Measurements from ENCODE around the gene SAP130. TPM values are rescaled to one million over a fixed set of nuclear protein-coding genes. Genes with fewer than 3 reads are reported as not detected.

Gene SAP130
- total and polyA plus RNA-seq, 2 of the 8 experiments (the other 6 are each of a cell fraction or from before 2014, with no cell fraction given): 51.4 to 54.3 TPM

DNA sequence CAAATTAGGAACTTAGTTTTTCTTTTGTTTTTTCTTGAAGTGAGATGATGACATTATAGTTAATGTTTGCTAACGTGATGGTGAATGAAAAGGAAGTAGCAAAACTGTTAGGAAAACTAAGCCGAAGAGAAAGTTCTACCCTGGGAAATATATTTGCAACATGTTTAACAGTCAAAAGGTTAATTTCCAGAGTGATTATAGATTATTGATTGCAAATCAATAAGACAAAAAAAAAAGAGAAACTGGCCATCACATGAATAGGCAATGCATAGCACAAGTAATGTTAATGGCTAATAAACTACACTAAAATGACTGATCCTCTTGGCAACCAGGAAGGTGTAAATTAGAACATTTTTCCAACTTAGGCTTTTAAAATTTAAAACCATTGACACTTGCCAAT is 116.1 kb downstream of the SAP130 start:
- Histone ChIP-seq H4K20me1 (replicated peaks in 1 of 2; ENCODE audit: control insufficient read depth in 1 of 2, insufficient read depth in 2 of 2, low read length in 2 of 2) (no peaks in the 10 kb centered on the region), H2BK12ac (ENCODE audit: low read depth, low read length) (no peak overlapping the region), H2AK5ac (ENCODE audit: low read depth, low read length) (no peak overlapping the region), H2BK20ac (ENCODE audit: low read length) (no peak overlapping the region), H3K9me3 (ENCODE audit: insufficient read depth in 2 of 2, low read depth in 1 of 2, low read length in 1 of 2) (no peaks in the 10 kb centered on the region), H4K8ac (ENCODE audit: extremely low read depth, insufficient read depth, low read length) (no peak overlapping the region), H3K56ac (replicated peaks; ENCODE audit: insufficient read length, low read depth, low read length) (no peak overlapping the region), H3K79me2 (ENCODE audit: control insufficient read depth in 1 of 2, insufficient read depth in 2 of 2, low read length in 2 of 2) (no peaks in the 10 kb centered on the region), H3K4me2 (ENCODE audit: insufficient read depth in 1 of 2, low read depth in 2 of 2, low read length in 2 of 2) (no peak overlapping the region), H4K5ac (ENCODE audit: insufficient read length, low read depth, low read length) (no peak overlapping the region), H3K23me2 (ENCODE audit: low read depth, low read length) (no peaks in the 10 kb centered on the region), H3K18ac (ENCODE audit: extremely low read depth, low read length) (no peak overlapping the region), H2AFZ (ENCODE audit: low read length) (no peak overlapping the region), H3K23ac (ENCODE audit: insufficient read length) (no peak overlapping the region), H3K4ac (replicated peaks; ENCODE audit: insufficient read length, low read depth, low read length) (no peak overlapping the region), H3K9ac (replicated peaks in 1 of 4; ENCODE audit: extremely low read depth in 1 of 4, low read depth in 3 of 4, low read length in 3 of 4) (no peak overlapping the region), H3K4me3 (ENCODE audit: extremely low read depth in 1 of 4, insufficient read depth in 2 of 4, low read depth in 3 of 4, low read length in 4 of 4) (no peak overlapping the region), H3K27ac (ENCODE audit: low read depth, low read length) (no peak overlapping the region), H3K79me1 (ENCODE audit: low read depth, low read length) (no peaks in the 10 kb centered on the region), H2BK15ac (ENCODE audit: low read length) (no peak overlapping the region), H3K4me1 (replicated peaks in 1 of 4; ENCODE audit: control insufficient read depth in 3 of 4, insufficient read depth in 4 of 4, low read length in 3 of 4) (no peaks in the 10 kb centered on the region), H2BK5ac (ENCODE audit: low read depth, low read length) (no peak overlapping the region), H2BK120ac (replicated peaks; ENCODE audit: low read depth, low read length) (no peak overlapping the region), H3K36me3 (ENCODE audit: control insufficient read depth in 2 of 4, insufficient read depth in 4 of 4, low read length in 3 of 4) (no peaks in the 10 kb centered on the region), H4K91ac (replicated peaks; ENCODE audit: insufficient read length, low read length) (no peak overlapping the region), H3K14ac (ENCODE audit: insufficient read length) (no peak overlapping the region), H3K27me3 (replicated peaks in 1 of 4; ENCODE audit: control insufficient read depth in 3 of 4, extremely low read depth in 1 of 4, insufficient read depth in 3 of 4, low read length in 3 of 4) (no peaks in the 10 kb centered on the region)
- ChIA-PET CTCF (ENCODE audit: partially characterized antibody) (no interaction called here), POLR2A (ENCODE audit: partially characterized antibody) (no interaction called here)
- 86% methylated on average over 2 of the region's 2 CpGs; no CpG with 5 or more reads in 1 of the 2 experiments for WGBS, 2 experiments (ENCODE audit: extremely low coverage in 1 of 2, insufficient coverage in 1 of 2, insufficient read length in 1 of 2, insufficient replicate concordance in 2 of 2, low coverage in 1 of 2, low lambda C conversion rate in 2 of 2, missing lambda C conversion rate in 1 of 2)
- DNase-seq (ENCODE audit: low read depth in 1 of 2, low spot score in 2 of 2) (no peak), FAIRE-seq (no peak)
- TF ChIP-seq, protein P1, sequence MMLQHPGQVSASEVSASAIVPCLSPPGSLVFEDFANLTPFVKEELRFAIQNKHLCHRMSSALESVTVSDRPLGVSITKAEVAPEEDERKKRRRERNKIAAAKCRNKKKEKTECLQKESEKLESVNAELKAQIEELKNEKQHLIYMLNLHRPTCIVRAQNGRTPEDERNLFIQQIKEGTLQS (IDR thresholded peaks at IDR 0.05; ENCODE audit: insufficient read depth, low read depth, low read length): no peak
- no peak for TF ChIP-seq RAD21 (IDR thresholded peaks at IDR 0.05 in 1 of 2, conservative IDR thresholded peaks at IDR 0.05 in 1 of 2; ENCODE audit: low read depth in 2 of 2, low read length in 2 of 2)
- no peak for TF ChIP-seq CHD2 (IDR thresholded peaks at IDR 0.05; ENCODE audit: low read length)
- TF ChIP-seq KDM5A (IDR thresholded peaks at IDR 0.05; ENCODE audit: low read length): no peak
- TF ChIP-seq CEBPB (IDR thresholded peaks at IDR 0.05; ENCODE audit: low read depth, low read length): no peak
- TF ChIP-seq GTF2F1 (IDR thresholded peaks at IDR 0.05; ENCODE audit: borderline replicate concordance, low read depth, low read length): no peak
- no peak for TF ChIP-seq EGR1 (IDR thresholded peaks at IDR 0.05; ENCODE audit: borderline replicate concordance, low read depth, low read length)
- TF ChIP-seq SIRT6 (IDR thresholded peaks at IDR 0.05; ENCODE audit: low read length): no peak
- no peak for TF ChIP-seq SRF (IDR thresholded peaks at IDR 0.05; ENCODE audit: low read depth, low read length)

All from H1 (cell line).